Spleen (tissue), 13 donors: ENCODE measurements around the gene OR4D6. TPM values are rescaled to one million over a fixed set of nuclear protein-coding genes. Genes with fewer than 3 reads are reported as not detected.

Source experiments
- DNase-seq: peaks from one replicate; pipeline ENCODE4 v3.0.0-alpha.2; 2020
- H3K27ac ChIP-seq, 8 donors: fragments of 200-600 bp; sonication (generic) in 7 of 8; 1 replicate in 4 of 8; 2 replicates in 4 of 8; pipeline versions ENCODE4 v1.5.0 to v1.8.0; 2016 to 2021; ENCODE audit warnings: inconsistent platforms in 4 of 8, mild to moderate bottlenecking in 4 of 8, moderate library complexity in 1 of 8
- H3K27me3 ChIP-seq, 7 donors: fragments of 200-600 bp; sonication (generic) in 6 of 7; replicated peaks in 1 of 7; 1 replicate in 4 of 7; 2 replicates in 3 of 7; pipeline versions ENCODE4 v1.5.0 to v1.8.0; 2016 to 2021; ENCODE audit warnings: inconsistent platforms in 3 of 7, mild to moderate bottlenecking in 1 of 7
- H3K36me3 ChIP-seq, 6 donors: fragments of 200-600 bp; sonication (generic) in 5 of 6; 1 replicate in 4 of 6; 2 replicates in 2 of 6; pipeline versions ENCODE4 v1.5.0 to v1.8.0; 2016 to 2021; ENCODE audit warnings: inconsistent platforms in 2 of 6
- H3K4me1 ChIP-seq, 6 donors: fragments of 200-600 bp; sonication (generic) in 5 of 6; 1 replicate in 3 of 6; 2 replicates in 3 of 6; pipeline versions ENCODE4 v1.5.0 to v1.8.0; 2016 to 2021; ENCODE audit warnings: inconsistent platforms in 3 of 6
- H3K4me3 ChIP-seq, 8 donors: fragments of 200-600 bp; sonication (generic) in 7 of 8; 1 replicate in 4 of 8; 2 replicates in 4 of 8; pipeline versions ENCODE4 v1.5.0 to v1.8.0; 2016 to 2021; ENCODE audit warnings: inconsistent platforms in 4 of 8, mild to moderate bottlenecking in 4 of 8, moderate library complexity in 2 of 8
- H3K9me3 ChIP-seq, 8 donors: fragments of 200-600 bp; sonication (generic) in 7 of 8; 1 replicate in 4 of 8; 2 replicates in 4 of 8; pipeline versions ENCODE4 v1.5.0 to v1.8.0; 2016 to 2021; ENCODE audit warnings: inconsistent platforms in 4 of 8
- POLR2A ChIP-seq, 3 donors: fragments of 450-650 bp; IDR thresholded peaks; one replicate each; pipeline ENCODE4 v1.5.1; 2017; ENCODE audit warnings: antibody characterized with exemption in 3 of 3, mild to moderate bottlenecking in 1 of 3
- POLR2AphosphoS5 ChIP-seq, 3 donors: sonication (generic); formaldehyde crosslinking; IDR thresholded peaks; one replicate each; pipeline ENCODE4 v1.5.1; 2017; ENCODE audit warnings: antibody characterized with exemption in 3 of 3
- WGBS, 5 donors: extraction: QIAGEN DNeasy Blood & Tissue Kit in 3 of 5; methylation state at CpG; one replicate each; pipeline versions ENCODE4 v1.1.5 to v1.1.7; 2013 to 2018; 5-methylcytosine and 5-hydroxymethylcytosine counted together
- intact Hi-C: fragments of 100-400 bp; cut with DNase I; formaldehyde crosslinking; loops from one replicate; pipeline ENCODE4 v1.15.0; 2023; ENCODE audit warnings: low total_unique reads
- long read RNA-seq, 2 donors: transcript quantifications; one replicate each; lab custom pipeline, GENCODE V29; 2026
- polyA plus RNA-seq, 3 donors: library from polyadenylated mRNA; stranded (reverse); fragments of 200-250 nt; gene quantifications; one replicate each; pipeline ENCODE4 v1.2.1, GENCODE V29; 2013
- total RNA-seq, 7 donors: library from RNA; depleted of rRNA in 3 of 7; stranded (reverse); fragments of >200 nt in 3 of 7; fragmentation: NEBNext Ultra II Directional in 4 of 7; extraction: Animal tissue kit (Norgen Biotek cat#: 25700) in 4 of 7; gene quantifications; one replicate each; pipeline versions ENCODE4 v1.1.0 to v1.2.1, GENCODE V29; 2016 to 2021
- TF ChIP-seq, protein P1 (sequence below), 11 experiments: fragments of 200-600 bp in 7 of 11; fragments of 450-650 bp in 4 of 11; sonication (generic) in 4 of 11; IDR thresholded peaks in 8 of 11; conservative IDR thresholded peaks in 3 of 11; 1 replicate in 7 of 11; 2 replicates in 4 of 11; pipeline versions ENCODE4 v1.4.0 to v1.8.0; 2016 to 2021; ENCODE audit warnings: antibody characterized with exemption in 11 of 11, inconsistent platforms in 4 of 11, mild to moderate bottlenecking in 1 of 11
- donor health status: healthy with polysubstance abuse.
- donor health status: DM: no; HTN: no; CAD: no; lungs with moderate emphysema.
- donor health status: DM: no; HTN: no; CAD: no.
- donor health status: Bipolar disorder and iron deficiency.
- donor health status: healthy.
- donor health status: DM: no; HTN: no; CAD: no.
- donor health status: DM: yes; HTN: yes; CAD: no.

Gene OR4D6
- total RNA-seq = not detected
- not detected for polyA plus RNA-seq
- long read RNA-seq, donor 1 = 0 reads
- long read RNA-seq, donor 2 = 0 reads

DNA sequence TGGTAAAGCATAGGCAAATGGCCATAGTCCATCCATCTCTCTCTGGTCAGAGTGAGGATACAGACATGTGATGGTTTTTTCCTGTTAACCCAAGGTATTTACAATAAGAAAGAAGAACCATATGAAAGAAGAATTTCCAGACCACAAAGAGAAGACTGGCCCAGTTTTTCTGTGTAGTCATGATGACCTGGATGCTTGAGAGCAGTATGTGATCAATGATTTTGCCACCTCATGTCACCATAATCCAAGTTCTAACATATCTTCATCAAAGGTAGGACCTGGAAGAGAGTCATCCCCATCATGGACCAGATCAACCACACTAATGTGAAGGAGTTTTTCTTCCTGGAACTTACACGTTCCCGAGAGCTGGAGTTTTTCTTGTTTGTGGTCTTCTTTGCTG, at the start of gene OR4D6:
Gene OR4D6 (plus strand): TSS at position 301 of the 400 bp plus-strand sequence. CDS start 0 bp downstream, at position 301.
- intact Hi-C loops = no loop called here
- H3K27me3 ChIP-seq = peaks cover 0 to 9% (median 0%) of the 10 kb centered on the region in 7 donors
- WGBS, 5 donors = 81 to 93% (median 84%) methylated on average over 2 of the region's 2 CpGs

DNA sequence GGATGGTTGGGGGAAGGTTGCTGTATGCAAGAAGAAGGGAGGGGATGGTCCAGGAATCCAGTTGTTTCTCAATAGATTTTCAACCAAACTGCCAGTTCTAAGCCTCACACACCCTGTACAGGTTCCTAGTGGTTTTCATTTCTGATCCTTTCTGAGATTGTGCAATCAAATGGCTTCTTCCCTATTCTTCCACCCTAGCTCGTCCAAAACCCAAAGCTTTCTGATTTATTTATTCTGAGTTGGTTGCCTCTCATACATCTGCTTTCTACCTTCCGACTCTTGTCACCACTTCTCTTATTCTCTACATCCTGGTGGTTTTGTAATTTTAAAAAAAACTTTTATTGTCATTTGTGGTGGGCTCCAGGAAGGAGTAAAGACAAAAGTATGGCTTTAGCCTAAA, 43.1 kb upstream of the OR4D6 start:
- TF ChIP-seq, protein P1, sequence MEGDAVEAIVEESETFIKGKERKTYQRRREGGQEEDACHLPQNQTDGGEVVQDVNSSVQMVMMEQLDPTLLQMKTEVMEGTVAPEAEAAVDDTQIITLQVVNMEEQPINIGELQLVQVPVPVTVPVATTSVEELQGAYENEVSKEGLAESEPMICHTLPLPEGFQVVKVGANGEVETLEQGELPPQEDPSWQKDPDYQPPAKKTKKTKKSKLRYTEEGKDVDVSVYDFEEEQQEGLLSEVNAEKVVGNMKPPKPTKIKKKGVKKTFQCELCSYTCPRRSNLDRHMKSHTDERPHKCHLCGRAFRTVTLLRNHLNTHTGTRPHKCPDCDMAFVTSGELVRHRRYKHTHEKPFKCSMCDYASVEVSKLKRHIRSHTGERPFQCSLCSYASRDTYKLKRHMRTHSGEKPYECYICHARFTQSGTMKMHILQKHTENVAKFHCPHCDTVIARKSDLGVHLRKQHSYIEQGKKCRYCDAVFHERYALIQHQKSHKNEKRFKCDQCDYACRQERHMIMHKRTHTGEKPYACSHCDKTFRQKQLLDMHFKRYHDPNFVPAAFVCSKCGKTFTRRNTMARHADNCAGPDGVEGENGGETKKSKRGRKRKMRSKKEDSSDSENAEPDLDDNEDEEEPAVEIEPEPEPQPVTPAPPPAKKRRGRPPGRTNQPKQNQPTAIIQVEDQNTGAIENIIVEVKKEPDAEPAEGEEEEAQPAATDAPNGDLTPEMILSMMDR (IDR thresholded peaks at IDR 0.05 in 8 of 11, conservative IDR thresholded peaks at IDR 0.05 in 3 of 11) = no peak
- TF ChIP-seq POLR2AphosphoS5 (IDR thresholded peaks at IDR 0.05) (no peak), POLR2A (IDR thresholded peaks at IDR 0.05) (no peak)
- Histone ChIP-seq H3K9me3 (peaks cover 0 to 29% (median 18%) of the 10 kb centered on the region in 8 donors), H3K27me3 (peaks cover 0 to 6% (median 0%) of the 10 kb centered on the region in 7 donors), H3K27ac (no peak overlapping the region), H3K4me3 (no peak overlapping the region), H3K36me3 (no peaks in the 10 kb centered on the region), H3K4me1 (peaks cover 0 to 5% (median 0%) of the 10 kb centered on the region in 6 donors)
- intact Hi-C loops = no loop called here
- no peak for DNase-seq
- WGBS, 5 donors = 14 to 40% (median 25%) methylated on average over 2 of the region's 2 CpGs

More for the DNA sequence above, at the start of gene OR4D6:
- no peak for TF ChIP-seq POLR2A (IDR thresholded peaks at IDR 0.05)
- Histone ChIP-seq H3K4me1 (no peaks in the 10 kb centered on the region), H3K9me3 (no peaks in the 10 kb centered on the region), H3K27ac (no peak within 1 kb of the TSS), H3K36me3 (no peaks in the 10 kb centered on the region), H3K4me3 (no peak within 1 kb of the TSS)
- no peak for DNase-seq

DNA sequence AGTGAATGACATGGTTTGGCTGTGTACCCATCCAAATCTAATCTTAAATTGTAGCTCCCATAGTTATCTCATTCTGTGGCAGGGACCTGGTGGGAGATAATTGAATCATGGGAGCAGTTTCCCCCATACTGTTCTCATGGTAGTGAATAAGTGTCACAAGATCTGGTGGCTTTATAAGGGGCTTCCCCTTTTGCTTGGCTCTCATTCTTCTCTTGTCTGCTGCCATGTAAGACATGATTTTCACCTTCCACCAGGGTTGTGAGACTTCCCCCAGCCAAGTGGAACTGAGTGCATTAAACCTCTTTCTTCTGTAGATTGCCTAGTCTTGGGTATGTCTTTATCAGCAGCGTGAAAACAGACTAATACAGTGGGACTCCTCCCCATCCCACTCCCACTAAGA, 41.6 kb upstream of the OR4D6 start:
- intact Hi-C loops = no loop called here
- H3K4me3 ChIP-seq = no peak overlapping the region
- no peak overlapping the region for H3K27ac ChIP-seq
- no peak for TF ChIP-seq POLR2A (IDR thresholded peaks at IDR 0.05)
- TF ChIP-seq, protein P1 (IDR thresholded peaks at IDR 0.05 in 8 of 11, conservative IDR thresholded peaks at IDR 0.05 in 3 of 11) = no peak
- 68 to 91% (median 77%) methylated on average over 1 of the region's 1 CpG for WGBS, 5 donors
- no peaks in the 10 kb centered on the region for H3K36me3 ChIP-seq
- peaks cover 0 to 5% (median 0%) of the 10 kb centered on the region in 6 donors for H3K4me1 ChIP-seq
- H3K9me3 ChIP-seq = peaks cover 0 to 14% (median 4%) of the 10 kb centered on the region in 8 donors
- H3K27me3 ChIP-seq = peaks cover 0 to 6% (median 0%) of the 10 kb centered on the region in 7 donors
- DNase-seq = no peak

DNA sequence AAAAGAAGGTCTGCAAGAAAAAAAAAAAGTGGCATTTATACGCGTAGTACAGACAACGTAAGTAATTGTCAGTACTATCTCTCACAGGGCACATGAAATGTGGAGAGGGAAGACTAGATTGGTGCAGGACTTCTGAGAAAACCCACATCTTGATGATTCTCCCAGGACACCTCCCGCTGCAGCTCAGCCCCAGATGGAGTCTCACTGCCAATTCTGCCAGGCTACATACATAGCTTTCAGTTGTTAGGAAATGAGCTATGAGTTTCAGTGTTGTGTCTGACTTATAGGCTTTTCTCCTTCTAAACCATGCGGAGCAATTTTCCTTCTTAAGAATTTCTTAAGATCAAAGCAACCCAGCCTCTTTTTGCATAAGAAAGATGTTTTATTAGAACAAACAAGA, 40.1 kb upstream of the OR4D6 start:
- Histone ChIP-seq H3K27me3 (peaks cover 0 to 6% (median 0%) of the 10 kb centered on the region in 7 donors), H3K27ac (no peak overlapping the region), H3K9me3 (no peaks in the 10 kb centered on the region), H3K4me1 (peaks cover 0 to 5% (median 0%) of the 10 kb centered on the region in 6 donors), H3K4me3 (no peak overlapping the region), H3K36me3 (no peaks in the 10 kb centered on the region)
- no peak for TF ChIP-seq POLR2A (IDR thresholded peaks at IDR 0.05)
- TF ChIP-seq, protein P1 (IDR thresholded peaks at IDR 0.05 in 8 of 11, conservative IDR thresholded peaks at IDR 0.05 in 3 of 11) = no peak
- TF ChIP-seq POLR2AphosphoS5 (IDR thresholded peaks at IDR 0.05) = no peak
- intact Hi-C loops = no loop called here
- 67 to 82% (median 71%) methylated on average over 5 of the region's 5 CpGs for WGBS, 5 donors
- DNase-seq = no peak
